ENCODE measurements around the gene USP35.

DNA sequence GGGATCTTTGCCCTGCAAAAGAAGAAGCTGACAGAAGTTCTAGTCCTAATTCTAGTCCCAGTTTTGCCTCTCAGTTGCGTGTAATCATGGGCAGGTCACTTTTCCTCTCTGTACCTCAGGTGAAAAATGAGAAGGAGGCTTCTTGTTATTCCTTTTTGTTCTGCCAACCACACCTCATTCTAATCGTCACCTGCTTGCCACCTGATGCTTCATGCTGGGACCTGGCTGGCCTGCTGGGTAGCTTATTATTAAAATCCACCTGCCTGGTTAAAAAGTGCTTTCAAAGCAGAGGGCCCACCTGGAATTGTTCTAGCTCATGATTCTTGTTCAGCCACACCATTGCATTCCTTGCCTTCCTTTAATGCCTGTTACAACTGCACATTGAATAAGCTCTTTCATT, 40.9 kb upstream of the USP35 start:
- TF ChIP-seq, protein P1, sequence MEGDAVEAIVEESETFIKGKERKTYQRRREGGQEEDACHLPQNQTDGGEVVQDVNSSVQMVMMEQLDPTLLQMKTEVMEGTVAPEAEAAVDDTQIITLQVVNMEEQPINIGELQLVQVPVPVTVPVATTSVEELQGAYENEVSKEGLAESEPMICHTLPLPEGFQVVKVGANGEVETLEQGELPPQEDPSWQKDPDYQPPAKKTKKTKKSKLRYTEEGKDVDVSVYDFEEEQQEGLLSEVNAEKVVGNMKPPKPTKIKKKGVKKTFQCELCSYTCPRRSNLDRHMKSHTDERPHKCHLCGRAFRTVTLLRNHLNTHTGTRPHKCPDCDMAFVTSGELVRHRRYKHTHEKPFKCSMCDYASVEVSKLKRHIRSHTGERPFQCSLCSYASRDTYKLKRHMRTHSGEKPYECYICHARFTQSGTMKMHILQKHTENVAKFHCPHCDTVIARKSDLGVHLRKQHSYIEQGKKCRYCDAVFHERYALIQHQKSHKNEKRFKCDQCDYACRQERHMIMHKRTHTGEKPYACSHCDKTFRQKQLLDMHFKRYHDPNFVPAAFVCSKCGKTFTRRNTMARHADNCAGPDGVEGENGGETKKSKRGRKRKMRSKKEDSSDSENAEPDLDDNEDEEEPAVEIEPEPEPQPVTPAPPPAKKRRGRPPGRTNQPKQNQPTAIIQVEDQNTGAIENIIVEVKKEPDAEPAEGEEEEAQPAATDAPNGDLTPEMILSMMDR (IDR thresholded peaks at IDR 0.05; ENCODE audit: insufficient read depth, low read length, poor library complexity, severe bottlenecking), result no peak
- TF ChIP-seq EZH2phosphoT487 (conservative IDR thresholded peaks at IDR 0.05; ENCODE audit: low read length), result no peak
